GM23248 (cell line): ENCODE measurements around the gene SSB.
"Not testable (repeated sequence)": the region's sequence is repeated elsewhere in the genome, so short reads cannot be mapped to it uniquely, and the experiment has no call there.

Experiments used
- EZH2 ChIP-seq: fragments of 200-600 bp; sonication (generic); IDR thresholded peaks from 2 replicates; pipeline ENCODE4 v1.6.1; 2018; ENCODE audit warnings: antibody characterized with exemption, mild to moderate bottlenecking; ENCODE audit not compliant: insufficient read depth, poor library complexity, severe bottlenecking
- EZH2phosphoT487 ChIP-seq: fragments of 200-600 bp; sonication (generic); IDR thresholded peaks from 2 replicates; pipeline ENCODE4 v1.6.1; 2018; ENCODE audit warnings: antibody characterized with exemption, moderate library complexity, mild to moderate bottlenecking, low read depth; ENCODE audit not compliant: insufficient read depth

- not testable (repeated sequence) for TF ChIP-seq EZH2phosphoT487, EZH2
These were observed 37.9 kb upstream of the SSB start for GRCh38 chr2:169760798-169761197.
